K562 (cell line): ENCODE results near the gene PSMC1.

ENCODE experiments used
- ARNT ChIP-seq, 2 experiments: fragments of 450-650 bp; IDR thresholded peaks; 2 replicates each; pipeline ENCODE4 v1.6.1; 2016; ENCODE audit warnings: mild to moderate bottlenecking in 1 of 2
- HDGF ChIP-seq: fragments of 450-650 bp; IDR thresholded peaks from 2 replicates; pipeline ENCODE4 v1.6.1; 2016
- U2AF2 ChIP-seq: fragments of 200-400 bp; formaldehyde crosslinking; optimal IDR thresholded peaks from 2 replicates; pipeline ENCODE3; 2017; ENCODE audit warnings: low read depth, mild to moderate bottlenecking, low read length
- XRCC4 ChIP-seq: IDR thresholded peaks from one replicate; pipeline ENCODE4 v1.6.1; 2011; ENCODE audit not compliant: insufficient read depth, insufficient read length; ENCODE audit errors: extremely low read depth
- TF ChIP-seq, protein P1 (sequence below), 2 experiments: fragments of 450-650 bp in 1 of 2; sonication (generic) in 1 of 2; formaldehyde crosslinking in 1 of 2; IDR thresholded peaks; 2 replicates each; pipeline versions ENCODE4 v1.7.1 to v1.9.0; 2016 to 2022; ENCODE audit warnings: inconsistent platforms in 1 of 2, mild to moderate bottlenecking in 1 of 2, missing genetic modification reagents in 1 of 2
- TF ChIP-seq, protein P2 (sequence below), 2 experiments: fragments of 450-650 bp in 1 of 2; sonication (generic) in 1 of 2; formaldehyde crosslinking in 1 of 2; IDR thresholded peaks in 1 of 2; conservative IDR thresholded peaks in 1 of 2; 2 replicates each; pipeline versions ENCODE4 v1.6.1 to v1.8.1; 2016 to 2023; ENCODE audit warnings: mild to moderate bottlenecking in 2 of 2, moderate library complexity in 2 of 2, inconsistent platforms in 1 of 2, missing genetic modification reagents in 1 of 2
- TF ChIP-seq, protein P3 (sequence below), 3 experiments: IDR thresholded peaks in 2 of 3; conservative IDR thresholded peaks in 1 of 3; 2 replicates each; pipeline ENCODE4 v1.5.1; 2011 to 2012; ENCODE audit warnings: low read length in 3 of 3, mild to moderate bottlenecking in 3 of 3, control low read depth in 2 of 3, improper control_type of control experiment in 1 of 3, inconsistent platforms in 1 of 3, low read depth in 1 of 3, mixed read lengths in 1 of 3, moderate library complexity in 1 of 3; ENCODE audit not compliant: insufficient read depth in 2 of 3

DNA sequence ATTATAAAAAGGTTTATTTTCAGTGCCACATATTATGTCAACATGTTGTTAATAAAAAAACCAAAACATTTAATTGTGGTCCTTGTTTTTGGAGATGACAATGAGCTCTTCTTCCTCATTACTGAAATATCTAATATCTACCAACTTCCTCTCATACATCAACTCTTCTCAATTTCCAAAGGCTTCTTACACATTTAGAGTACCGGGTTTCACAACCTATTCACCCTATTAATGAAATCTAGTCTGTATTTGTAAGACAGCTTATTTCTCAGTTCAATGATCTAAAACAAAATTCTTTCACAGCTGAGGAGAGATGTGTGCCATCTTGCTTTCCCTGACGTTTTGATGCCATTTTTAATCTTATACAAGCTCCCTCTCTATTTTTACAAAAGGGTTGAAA is 60.9 kb downstream of the PSMC1 start:
- TF ChIP-seq, protein P1, sequence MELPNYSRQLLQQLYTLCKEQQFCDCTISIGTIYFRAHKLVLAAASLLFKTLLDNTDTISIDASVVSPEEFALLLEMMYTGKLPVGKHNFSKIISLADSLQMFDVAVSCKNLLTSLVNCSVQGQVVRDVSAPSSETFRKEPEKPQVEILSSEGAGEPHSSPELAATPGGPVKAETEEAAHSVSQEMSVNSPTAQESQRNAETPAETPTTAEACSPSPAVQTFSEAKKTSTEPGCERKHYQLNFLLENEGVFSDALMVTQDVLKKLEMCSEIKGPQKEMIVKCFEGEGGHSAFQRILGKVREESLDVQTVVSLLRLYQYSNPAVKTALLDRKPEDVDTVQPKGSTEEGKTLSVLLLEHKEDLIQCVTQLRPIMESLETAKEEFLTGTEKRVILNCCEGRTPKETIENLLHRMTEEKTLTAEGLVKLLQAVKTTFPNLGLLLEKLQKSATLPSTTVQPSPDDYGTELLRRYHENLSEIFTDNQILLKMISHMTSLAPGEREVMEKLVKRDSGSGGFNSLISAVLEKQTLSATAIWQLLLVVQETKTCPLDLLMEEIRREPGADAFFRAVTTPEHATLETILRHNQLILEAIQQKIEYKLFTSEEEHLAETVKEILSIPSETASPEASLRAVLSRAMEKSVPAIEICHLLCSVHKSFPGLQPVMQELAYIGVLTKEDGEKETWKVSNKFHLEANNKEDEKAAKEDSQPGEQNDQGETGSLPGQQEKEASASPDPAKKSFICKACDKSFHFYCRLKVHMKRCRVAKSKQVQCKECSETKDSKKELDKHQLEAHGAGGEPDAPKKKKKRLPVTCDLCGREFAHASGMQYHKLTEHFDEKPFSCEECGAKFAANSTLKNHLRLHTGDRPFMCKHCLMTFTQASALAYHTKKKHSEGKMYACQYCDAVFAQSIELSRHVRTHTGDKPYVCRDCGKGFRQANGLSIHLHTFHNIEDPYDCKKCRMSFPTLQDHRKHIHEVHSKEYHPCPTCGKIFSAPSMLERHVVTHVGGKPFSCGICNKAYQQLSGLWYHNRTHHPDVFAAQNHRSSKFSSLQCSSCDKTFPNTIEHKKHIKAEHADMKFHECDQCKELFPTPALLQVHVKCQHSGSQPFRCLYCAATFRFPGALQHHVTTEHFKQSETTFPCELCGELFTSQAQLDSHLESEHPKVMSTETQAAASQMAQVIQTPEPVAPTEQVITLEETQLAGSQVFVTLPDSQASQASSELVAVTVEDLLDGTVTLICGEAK (IDR thresholded peaks at IDR 0.05), result no peak
- TF ChIP-seq, protein P1 (CRISPR knock-in tag; IDR thresholded peaks at IDR 0.05), result no peak
- no peak for TF ChIP-seq ARNT (IDR thresholded peaks at IDR 0.05)
- TF ChIP-seq U2AF2, result no peak
- TF ChIP-seq XRCC4, result no peak
- TF ChIP-seq, protein P2, sequence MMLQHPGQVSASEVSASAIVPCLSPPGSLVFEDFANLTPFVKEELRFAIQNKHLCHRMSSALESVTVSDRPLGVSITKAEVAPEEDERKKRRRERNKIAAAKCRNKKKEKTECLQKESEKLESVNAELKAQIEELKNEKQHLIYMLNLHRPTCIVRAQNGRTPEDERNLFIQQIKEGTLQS (IDR thresholded peaks at IDR 0.05), result no peak
- TF ChIP-seq, protein P2 (CRISPR knock-in tag; conservative IDR thresholded peaks at IDR 0.05), result no peak
- TF ChIP-seq, protein P3, sequence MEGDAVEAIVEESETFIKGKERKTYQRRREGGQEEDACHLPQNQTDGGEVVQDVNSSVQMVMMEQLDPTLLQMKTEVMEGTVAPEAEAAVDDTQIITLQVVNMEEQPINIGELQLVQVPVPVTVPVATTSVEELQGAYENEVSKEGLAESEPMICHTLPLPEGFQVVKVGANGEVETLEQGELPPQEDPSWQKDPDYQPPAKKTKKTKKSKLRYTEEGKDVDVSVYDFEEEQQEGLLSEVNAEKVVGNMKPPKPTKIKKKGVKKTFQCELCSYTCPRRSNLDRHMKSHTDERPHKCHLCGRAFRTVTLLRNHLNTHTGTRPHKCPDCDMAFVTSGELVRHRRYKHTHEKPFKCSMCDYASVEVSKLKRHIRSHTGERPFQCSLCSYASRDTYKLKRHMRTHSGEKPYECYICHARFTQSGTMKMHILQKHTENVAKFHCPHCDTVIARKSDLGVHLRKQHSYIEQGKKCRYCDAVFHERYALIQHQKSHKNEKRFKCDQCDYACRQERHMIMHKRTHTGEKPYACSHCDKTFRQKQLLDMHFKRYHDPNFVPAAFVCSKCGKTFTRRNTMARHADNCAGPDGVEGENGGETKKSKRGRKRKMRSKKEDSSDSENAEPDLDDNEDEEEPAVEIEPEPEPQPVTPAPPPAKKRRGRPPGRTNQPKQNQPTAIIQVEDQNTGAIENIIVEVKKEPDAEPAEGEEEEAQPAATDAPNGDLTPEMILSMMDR (IDR thresholded peaks at IDR 0.05 in 2 of 3, conservative IDR thresholded peaks at IDR 0.05 in 1 of 3; ENCODE audit: insufficient read depth in 2 of 3, low read depth in 1 of 3, low read length in 3 of 3), result no peak
- no peak for TF ChIP-seq HDGF
